SK-N-SH (cell line): ENCODE measurements around the gene BTG4. TPM values are rescaled to one million over a fixed set of nuclear protein-coding genes. Genes with fewer than 3 reads are reported as not detected.

ENCODE experiments used
- CTCF ChIA-PET: fragments of 300-600, 350-600 bp; formaldehyde crosslinking; extraction: SDS; loops from one replicate; lab custom pipeline; 2021; lab: Yijun Ruan, JAX
- POLR2A ChIA-PET: fragments of 350-600 bp; sonication (Branson Sonifier 250); formaldehyde crosslinking; extraction: SDS; loops from one replicate; lab custom pipeline; 2020; ENCODE audit warnings: antibody characterized with exemption, inconsistent platforms; lab: Yijun Ruan, JAX
- DNase-seq: peaks from one replicate; pipeline ENCODE4 v3.0.0; 2012
- H2AFZ ChIP-seq: fragments of 200-600 bp; sonication (generic); 2 replicates; pipeline ENCODE4 v1.8.1; 2016; ENCODE audit warnings: antibody characterized with exemption, mild to moderate bottlenecking, low read depth
- H3F3A ChIP-seq: fragments of 200-600 bp; sonication (generic); replicated peaks from 2 replicates; pipeline ENCODE3; 2016; ENCODE audit warnings: antibody characterized with exemption, mild to moderate bottlenecking; ENCODE audit not compliant: insufficient read depth
- H3K27ac ChIP-seq, 2 experiments: fragments of 200-500 bp in 1 of 2; fragments of 200-600 bp in 1 of 2; sonication (Bioruptor generic) in 1 of 2; sonication (generic), shearing (Covaris generic) in 1 of 2; 2 replicates each; pipeline versions ENCODE4 v1.5.1 to v1.6.1; 2014 to 2016; ENCODE audit warnings: low read depth in 2 of 2, inconsistent platforms in 1 of 2, low read length in 1 of 2, mild to moderate bottlenecking in 1 of 2, mixed read lengths in 1 of 2
- H3K27me3 ChIP-seq: fragments of 200-600 bp; sonication (generic), shearing (Covaris generic); 2 replicates; pipeline ENCODE4 v1.6.1; 2016; ENCODE audit warnings: mixed run types; ENCODE audit not compliant: insufficient read depth
- H3K36me3 ChIP-seq, 2 experiments: fragments of 200-500 bp in 1 of 2; fragments of 200-600 bp in 1 of 2; sonication (Bioruptor generic) in 1 of 2; sonication (generic) in 1 of 2; replicated peaks in 1 of 2; 2 replicates each; pipeline versions ENCODE3 to v1.5.1; 2014 to 2016; ENCODE audit warnings: low read length in 1 of 2, mild to moderate bottlenecking in 1 of 2; ENCODE audit not compliant: insufficient read depth in 2 of 2, control insufficient read depth in 1 of 2
- H3K4me1 ChIP-seq, 2 experiments: fragments of 200-500 bp in 1 of 2; fragments of 200-600 bp in 1 of 2; sonication (Bioruptor generic) in 1 of 2; sonication (generic), shearing (Covaris generic) in 1 of 2; 2 replicates each; pipeline versions ENCODE4 v1.5.1 to v1.6.1; 2014 to 2016; ENCODE audit warnings: low read depth in 1 of 2, low read length in 1 of 2, mixed run types in 1 of 2; ENCODE audit not compliant: insufficient read depth in 2 of 2, control insufficient read depth in 1 of 2
- H3K4me2 ChIP-seq: fragments of 200-600 bp; sonication (generic), shearing (Covaris generic); 2 replicates; pipeline ENCODE4 v1.6.1; 2017; ENCODE audit warnings: mixed run types
- H3K4me3 ChIP-seq, 2 experiments: fragments of 200-500 bp in 1 of 2; fragments of 200-600 bp in 1 of 2; sonication (Bioruptor generic) in 1 of 2; sonication (generic), shearing (Covaris generic) in 1 of 2; 2 replicates each; pipeline versions ENCODE4 v1.5.1 to v1.8.1; 2014 to 2016; ENCODE audit warnings: low read depth in 2 of 2, inconsistent platforms in 1 of 2, low read length in 1 of 2, mild to moderate bottlenecking in 1 of 2, mixed read lengths in 1 of 2, moderate library complexity in 1 of 2
- H3K79me2 ChIP-seq: fragments of 200-600 bp; sonication (generic); 2 replicates; pipeline ENCODE4 v1.8.1; 2017; ENCODE audit warnings: mild to moderate bottlenecking; ENCODE audit not compliant: insufficient read depth
- H3K9ac ChIP-seq: fragments of 200-600 bp; sonication (generic); 2 replicates; pipeline ENCODE4 v1.6.1; 2017; ENCODE audit warnings: mixed run types
- H3K9me2 ChIP-seq: fragments of 200-600 bp; sonication (generic); 2 replicates; pipeline ENCODE4 v1.6.1; 2017; ENCODE audit warnings: mixed run types
- H3K9me3 ChIP-seq: fragments of 200-600 bp; sonication (generic); 2 replicates; pipeline ENCODE4 v1.6.1; 2017; ENCODE audit warnings: mixed run types, mild to moderate bottlenecking, moderate library complexity
- H4K20me1 ChIP-seq: fragments of 200-600 bp; sonication (generic); 2 replicates; pipeline ENCODE4 v1.6.1; 2017; ENCODE audit warnings: mild to moderate bottlenecking, mixed run types; ENCODE audit not compliant: insufficient read depth
- CHD2 ChIP-seq: fragments of 150-350 bp; IDR thresholded peaks from 2 replicates; pipeline ENCODE4 v1.6.1; 2018; ENCODE audit warnings: low read length; ENCODE audit not compliant: partially characterized antibody
- FOXM1 ChIP-seq: IDR thresholded peaks from 2 replicates; pipeline ENCODE4 v1.4.0; 2012; ENCODE audit warnings: low read depth, mild to moderate bottlenecking
- GABPA ChIP-seq: IDR thresholded peaks from 2 replicates; pipeline ENCODE4 v1.4.0; 2012; ENCODE audit warnings: low read depth, mild to moderate bottlenecking
- GATA2 ChIP-seq: sonication (generic); formaldehyde crosslinking; IDR thresholded peaks from 2 replicates; pipeline ENCODE4 v1.5.0; 2020; ENCODE audit warnings: mild to moderate bottlenecking, missing genetic modification reagents
- MEF2A ChIP-seq: IDR thresholded peaks from 2 replicates; pipeline ENCODE4 v1.4.0; 2012; ENCODE audit warnings: low read depth, borderline replicate concordance
- NRF1 ChIP-seq: IDR thresholded peaks from 2 replicates; pipeline ENCODE4 v1.6.1; 2012; ENCODE audit warnings: low read depth, mild to moderate bottlenecking, low read length
- RAD21 ChIP-seq: IDR thresholded peaks from 2 replicates; pipeline ENCODE4 v1.6.1; 2012; ENCODE audit warnings: mild to moderate bottlenecking, low read length
- RXRA ChIP-seq: IDR thresholded peaks from 2 replicates; pipeline ENCODE4 v1.4.0; 2012; ENCODE audit warnings: low read depth, mild to moderate bottlenecking, borderline replicate concordance
- SMC3 ChIP-seq: IDR thresholded peaks from 2 replicates; pipeline ENCODE4 v1.6.1; 2012; ENCODE audit warnings: low read depth, low read length, improper control_type of control experiment
- TAF1 ChIP-seq: IDR thresholded peaks from 2 replicates; pipeline ENCODE4 v1.6.1; 2012; ENCODE audit warnings: low read depth, mild to moderate bottlenecking, low read length, moderate library complexity, borderline replicate concordance
- TEAD4 ChIP-seq: IDR thresholded peaks from 2 replicates; pipeline ENCODE4 v1.4.0; 2012; ENCODE audit warnings: mild to moderate bottlenecking, borderline replicate concordance; ENCODE audit not compliant: insufficient read depth
- WGBS: methylation state at CpG from one replicate; pipeline ENCODE4 v1.1.6; 2017; ENCODE audit warnings: low lambda C conversion rate; 5-methylcytosine and 5-hydroxymethylcytosine counted together
- polyA plus RNA-seq, 3 experiments: library from polyadenylated mRNA; depleted of rRNA; stranded (reverse); fragments of >200 nt; gene quantifications; 2 replicates each; pipeline ENCODE4 v1.2.3, GENCODE V29; 2012
- TF ChIP-seq, protein P1 (sequence below): fragments of 150-350 bp; IDR thresholded peaks from 2 replicates; pipeline ENCODE4 v1.6.1; 2017; ENCODE audit warnings: antibody characterized with exemption, low read length, low read depth, borderline replicate concordance
- TF ChIP-seq, protein P2 (sequence below): IDR thresholded peaks from 2 replicates; pipeline ENCODE4; 2012
- TF ChIP-seq, protein P3 (sequence below): IDR thresholded peaks from 2 replicates; pipeline ENCODE4 v1.4.0; 2012; ENCODE audit warnings: low read depth

BTG4 gene
- polyA plus RNA-seq, 1 of the 3 experiments (the other 2 are of a cell fraction): 0.26 TPM

DNA sequence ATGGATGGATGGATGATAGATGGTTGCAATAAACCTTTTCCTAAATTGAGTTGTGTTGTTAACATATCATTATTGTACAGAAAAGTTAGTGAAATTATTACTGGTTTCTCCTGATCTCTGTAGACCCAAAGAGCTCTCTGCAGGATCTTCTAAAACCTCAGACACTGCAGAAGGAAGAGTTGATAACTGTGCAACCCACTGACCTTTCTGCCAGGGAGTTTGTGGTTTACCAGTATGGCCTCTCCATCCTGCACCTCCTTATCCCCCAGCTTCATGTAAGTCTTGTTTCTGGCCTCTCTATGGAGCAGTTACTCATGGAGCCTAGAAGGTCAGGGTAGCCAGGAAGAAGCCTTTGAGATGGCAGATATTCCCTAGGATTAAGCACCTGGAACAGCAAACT is 45.6 kb downstream of the BTG4 start:
- no peaks in the 10 kb centered on the region for H3K36me3 ChIP-seq
- H3K9ac ChIP-seq: no peak overlapping the region
- H3F3A ChIP-seq: no peaks in the 10 kb centered on the region
- no peaks in the 10 kb centered on the region for H3K9me2 ChIP-seq
- H3K4me1 ChIP-seq: peaks cover 2 to 4% of the 10 kb centered on the region in 2 experiments; a peak in 2 of 4 replicates
- H3K27me3 ChIP-seq: no peaks in the 10 kb centered on the region
- H3K79me2 ChIP-seq: no peaks in the 10 kb centered on the region
- H3K4me2 ChIP-seq: no peak overlapping the region
- ChIA-PET POLR2A (no interaction called here), CTCF (interaction anchor here (0.6 kb wide), 1 partner anchor 169 kb away, joined by 3 read pairs; no protein-coding TSS in a partner anchor)
- no peak overlapping the region for H3K4me3 ChIP-seq
- TF ChIP-seq TEAD4: no peak
- TF ChIP-seq SMC3: no peak
- no peak for TF ChIP-seq GABPA
- TF ChIP-seq MEF2A: no peak
- TF ChIP-seq, protein P1, sequence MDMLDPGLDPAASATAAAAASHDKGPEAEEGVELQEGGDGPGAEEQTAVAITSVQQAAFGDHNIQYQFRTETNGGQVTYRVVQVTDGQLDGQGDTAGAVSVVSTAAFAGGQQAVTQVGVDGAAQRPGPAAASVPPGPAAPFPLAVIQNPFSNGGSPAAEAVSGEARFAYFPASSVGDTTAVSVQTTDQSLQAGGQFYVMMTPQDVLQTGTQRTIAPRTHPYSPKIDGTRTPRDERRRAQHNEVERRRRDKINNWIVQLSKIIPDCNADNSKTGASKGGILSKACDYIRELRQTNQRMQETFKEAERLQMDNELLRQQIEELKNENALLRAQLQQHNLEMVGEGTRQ: no peak
- TF ChIP-seq FOXM1: no peak
- no peak for TF ChIP-seq CHD2
- TF ChIP-seq NRF1: no peak
- no peak for TF ChIP-seq GATA2
- TF ChIP-seq, protein P2, sequence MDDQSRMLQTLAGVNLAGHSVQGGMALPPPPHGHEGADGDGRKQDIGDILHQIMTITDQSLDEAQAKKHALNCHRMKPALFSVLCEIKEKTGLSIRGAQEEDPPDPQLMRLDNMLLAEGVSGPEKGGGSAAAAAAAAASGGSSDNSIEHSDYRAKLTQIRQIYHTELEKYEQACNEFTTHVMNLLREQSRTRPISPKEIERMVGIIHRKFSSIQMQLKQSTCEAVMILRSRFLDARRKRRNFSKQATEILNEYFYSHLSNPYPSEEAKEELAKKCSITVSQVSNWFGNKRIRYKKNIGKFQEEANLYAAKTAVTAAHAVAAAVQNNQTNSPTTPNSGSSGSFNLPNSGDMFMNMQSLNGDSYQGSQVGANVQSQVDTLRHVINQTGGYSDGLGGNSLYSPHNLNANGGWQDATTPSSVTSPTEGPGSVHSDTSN: no peak
- no peak for TF ChIP-seq RAD21
- no peak for TF ChIP-seq RXRA
- H4K20me1 ChIP-seq: no peaks in the 10 kb centered on the region
- H3K9me3 ChIP-seq: no peaks in the 10 kb centered on the region
- H3K27ac ChIP-seq: no peak overlapping the region
- H2AFZ ChIP-seq: no peak overlapping the region
- no peak for DNase-seq

DNA sequence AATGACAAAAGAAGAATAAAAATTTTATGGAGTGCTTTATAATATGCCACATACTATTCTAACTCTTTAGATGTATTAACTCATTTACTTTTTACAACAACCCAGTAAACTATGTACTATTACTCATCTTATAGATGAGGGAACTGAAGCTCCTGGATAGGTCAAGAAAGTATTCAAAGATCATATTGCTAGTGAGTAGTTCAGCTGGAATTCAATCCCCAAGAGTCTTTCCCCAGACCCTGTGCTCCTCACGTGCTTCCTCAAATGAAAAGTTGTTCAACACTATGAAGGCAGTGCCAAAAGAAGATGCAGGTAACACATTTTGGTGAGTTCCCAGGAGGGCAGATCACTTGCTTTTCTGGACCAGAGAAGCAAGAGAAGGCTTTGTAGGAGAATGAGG is 46.8 kb downstream of the BTG4 start:
- H3F3A ChIP-seq: no peaks in the 10 kb centered on the region
- H3K9me2 ChIP-seq: no peaks in the 10 kb centered on the region
- H3K36me3 ChIP-seq: no peaks in the 10 kb centered on the region
- TF ChIP-seq, protein P3, sequence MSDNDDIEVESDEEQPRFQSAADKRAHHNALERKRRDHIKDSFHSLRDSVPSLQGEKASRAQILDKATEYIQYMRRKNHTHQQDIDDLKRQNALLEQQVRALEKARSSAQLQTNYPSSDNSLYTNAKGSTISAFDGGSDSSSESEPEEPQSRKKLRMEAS: peak; percentile 78; the same call in 1 of the 2 replicates
- TF ChIP-seq TAF1: no peak
- H2AFZ ChIP-seq: no peak overlapping the region
- 20% methylated on average over 1 of the region's 1 CpG for WGBS
- ChIA-PET CTCF (interaction anchor here (0.6 to 3.4 kb wide), 4 partner anchors 11 to 184 kb away, joined by 3 to 17 read pairs (median 4); no protein-coding TSS in a partner anchor), POLR2A (no interaction called here)
- H3K9me3 ChIP-seq: no peaks in the 10 kb centered on the region
- H3K4me2 ChIP-seq: no peak overlapping the region
- H3K9ac ChIP-seq: no peak overlapping the region
- no peak overlapping the region for H3K27ac ChIP-seq
- H4K20me1 ChIP-seq: no peaks in the 10 kb centered on the region
- no peaks in the 10 kb centered on the region for H3K79me2 ChIP-seq
- H3K27me3 ChIP-seq: no peaks in the 10 kb centered on the region
- H3K4me3 ChIP-seq: no peak overlapping the region
- no peak for DNase-seq
- H3K4me1 ChIP-seq: peaks cover 2 to 4% of the 10 kb centered on the region in 2 experiments; a peak in 2 of 4 replicates
